H1 (cell line): ENCODE measurements around the gene ZNF391. TPM values are rescaled to one million over a fixed set of nuclear protein-coding genes. Genes with fewer than 3 reads are reported as not detected.

Experiments
- CTCF ChIA-PET: fragments of 300-600 bp; sonication (Branson Sonifier 250); formaldehyde crosslinking; loops from one replicate; lab custom pipeline; 2021; ENCODE audit not compliant: partially characterized antibody; lab: Charles Lee
- POLR2A ChIA-PET: fragments of 300-600 bp; sonication (Branson Sonifier 250); formaldehyde crosslinking; loops from one replicate; lab custom pipeline; 2021; ENCODE audit warnings: inconsistent platforms; ENCODE audit not compliant: partially characterized antibody; lab: Charles Lee
- DNase-seq, 2 experiments: peaks; one replicate each; pipeline versions ENCODE4 v3.0.0 to v3.0.0-alpha.2; 2010 to 2022; ENCODE audit warnings: low spot score in 2 of 2, low read depth in 1 of 2, mixed read lengths in 1 of 2
- FAIRE-seq: peaks from 2 replicates; lab custom pipeline; 2011; peaks lifted over from hg19 to GRCh38; lab: Jason Lieb, UNC
- H2AFZ ChIP-seq: 2 replicates; pipeline ENCODE4 v1.8.1; 2012; ENCODE audit warnings: low read length, inconsistent platforms
- H2AK5ac ChIP-seq: 2 replicates; pipeline ENCODE4 v1.6.1; 2013; ENCODE audit warnings: low read depth, low read length
- H2BK120ac ChIP-seq: replicated peaks from 2 replicates; pipeline ENCODE3; 2013; ENCODE audit warnings: low read depth, low read length, inconsistent platforms
- H2BK12ac ChIP-seq: 2 replicates; pipeline ENCODE4 v1.6.1; 2013; ENCODE audit warnings: low read depth, low read length
- H2BK15ac ChIP-seq: 2 replicates; pipeline ENCODE4 v1.6.1; 2013; ENCODE audit warnings: low read length
- H2BK20ac ChIP-seq: 2 replicates; pipeline ENCODE4 v1.6.1; 2013; ENCODE audit warnings: low read length
- H2BK5ac ChIP-seq: 2 replicates; pipeline ENCODE4 v1.6.1; 2013; ENCODE audit warnings: low read depth, low read length
- H3K14ac ChIP-seq: 2 replicates; pipeline ENCODE4 v1.6.1; 2013; ENCODE audit warnings: inconsistent platforms; ENCODE audit not compliant: insufficient read length
- H3K18ac ChIP-seq: 2 replicates; pipeline ENCODE4 v1.6.1; 2013; ENCODE audit warnings: low read length; ENCODE audit errors: extremely low read depth
- H3K23ac ChIP-seq: 2 replicates; pipeline ENCODE4 v1.6.1; 2013; ENCODE audit warnings: inconsistent platforms; ENCODE audit not compliant: insufficient read length
- H3K23me2 ChIP-seq: 2 replicates; pipeline ENCODE4 v1.6.1; 2013; ENCODE audit warnings: low read depth, low read length
- H3K27ac ChIP-seq: 2 replicates; pipeline ENCODE4 v1.6.1; 2011; ENCODE audit warnings: low read depth, low read length, inconsistent platforms
- H3K27me3 ChIP-seq, 4 experiments: replicated peaks in 1 of 4; 1 replicate in 1 of 4; 2 replicates in 3 of 4; pipeline versions ENCODE4 v1.6.1 to v1.8.1; 2011 to 2013; ENCODE audit warnings: low read length in 3 of 4, mild to moderate bottlenecking in 3 of 4, inconsistent platforms in 2 of 4, mixed read lengths in 2 of 4, moderate library complexity in 1 of 4; ENCODE audit not compliant: control insufficient read depth in 3 of 4, insufficient read depth in 3 of 4; ENCODE audit errors: extremely low read depth in 1 of 4
- H3K36me3 ChIP-seq, 4 experiments: 2 replicates each; pipeline versions ENCODE4 v1.6.1 to v1.8.1; 2011 to 2013; ENCODE audit warnings: mild to moderate bottlenecking in 4 of 4, low read length in 3 of 4, moderate library complexity in 2 of 4, control low read depth in 1 of 4, inconsistent platforms in 1 of 4; ENCODE audit not compliant: insufficient read depth in 4 of 4, control insufficient read depth in 2 of 4
- H3K4ac ChIP-seq: replicated peaks from 2 replicates; pipeline ENCODE3; 2013; ENCODE audit warnings: low read length, low read depth, mixed read lengths, inconsistent platforms; ENCODE audit not compliant: insufficient read length
- H3K4me1 ChIP-seq, 4 experiments: replicated peaks in 1 of 4; 1 replicate in 1 of 4; 2 replicates in 3 of 4; pipeline versions ENCODE4 v1.6.1 to v1.8.1; 2011 to 2013; ENCODE audit warnings: low read length in 3 of 4, inconsistent platforms in 2 of 4, mixed read lengths in 1 of 4; ENCODE audit not compliant: insufficient read depth in 4 of 4, control insufficient read depth in 3 of 4
- H3K4me2 ChIP-seq, 2 experiments: 2 replicates each; pipeline versions ENCODE4 v1.6.1 to v1.8.1; 2011 to 2013; ENCODE audit warnings: low read depth in 2 of 2, low read length in 2 of 2, control low read depth in 1 of 2, inconsistent platforms in 1 of 2, mild to moderate bottlenecking in 1 of 2; ENCODE audit not compliant: insufficient read depth in 1 of 2
- H3K4me3 ChIP-seq, 4 experiments: fragments of 200-600, 300-600 bp in 1 of 4; sonication (generic), shearing (Covaris generic), sonication (Bioruptor Twin) in 1 of 4; 2 replicates each; pipeline versions ENCODE4 v1.5.1 to v1.8.1; 2011 to 2016; ENCODE audit warnings: low read length in 4 of 4, low read depth in 3 of 4, control low read depth in 2 of 4, inconsistent platforms in 2 of 4, mild to moderate bottlenecking in 2 of 4, mixed read lengths in 1 of 4, moderate library complexity in 1 of 4; ENCODE audit not compliant: insufficient read depth in 2 of 4; ENCODE audit errors: extremely low read depth in 1 of 4
- H3K56ac ChIP-seq: replicated peaks from 2 replicates; pipeline ENCODE3; 2013; ENCODE audit warnings: low read depth, mild to moderate bottlenecking, mixed read lengths, low read length, inconsistent platforms; ENCODE audit not compliant: insufficient read length
- H3K79me1 ChIP-seq: 2 replicates; pipeline ENCODE4 v1.6.1; 2013; ENCODE audit warnings: low read depth, low read length, control low read depth
- H3K79me2 ChIP-seq, 2 experiments: 2 replicates each; pipeline versions ENCODE4 v1.6.1 to v1.8.1; 2012 to 2013; ENCODE audit warnings: low read length in 2 of 2, mild to moderate bottlenecking in 2 of 2, inconsistent platforms in 1 of 2; ENCODE audit not compliant: insufficient read depth in 2 of 2, control insufficient read depth in 1 of 2
- H3K9ac ChIP-seq, 4 experiments: replicated peaks in 1 of 4; 1 replicate in 1 of 4; 2 replicates in 3 of 4; pipeline versions ENCODE4 v1.6.1 to v1.8.1; 2011 to 2013; ENCODE audit warnings: low read depth in 3 of 4, low read length in 3 of 4, control low read depth in 2 of 4, mild to moderate bottlenecking in 2 of 4, moderate library complexity in 2 of 4, inconsistent platforms in 1 of 4; ENCODE audit errors: extremely low read depth in 1 of 4
- H3K9me3 ChIP-seq, 2 experiments: 2 replicates each; pipeline versions ENCODE4 v1.6.1 to v1.8.1; 2012 to 2013; ENCODE audit warnings: mild to moderate bottlenecking in 2 of 2, moderate library complexity in 2 of 2, control low read depth in 1 of 2, inconsistent platforms in 1 of 2, low read depth in 1 of 2, low read length in 1 of 2, mixed read lengths in 1 of 2; ENCODE audit not compliant: insufficient read depth in 2 of 2
- H4K20me1 ChIP-seq, 2 experiments: replicated peaks in 1 of 2; 2 replicates each; pipeline versions ENCODE3 to v1.8.1; 2011 to 2013; ENCODE audit warnings: inconsistent platforms in 2 of 2, low read length in 2 of 2, mild to moderate bottlenecking in 1 of 2; ENCODE audit not compliant: insufficient read depth in 2 of 2, control insufficient read depth in 1 of 2
- H4K5ac ChIP-seq: 2 replicates; pipeline ENCODE4 v1.6.1; 2013; ENCODE audit warnings: low read length, low read depth, mixed read lengths, inconsistent platforms; ENCODE audit not compliant: insufficient read length
- H4K8ac ChIP-seq: 2 replicates; pipeline ENCODE4 v1.8.0; 2013; ENCODE audit warnings: mild to moderate bottlenecking, moderate library complexity, low read length, inconsistent platforms; ENCODE audit not compliant: insufficient read depth; ENCODE audit errors: extremely low read depth
- H4K91ac ChIP-seq: replicated peaks from 2 replicates; pipeline ENCODE3; 2013; ENCODE audit warnings: low read length, mixed read lengths, inconsistent platforms; ENCODE audit not compliant: insufficient read length
- YY1 ChIP-seq: IDR thresholded peaks from 2 replicates; pipeline ENCODE4 v1.6.1; 2011; ENCODE audit warnings: low read depth, mild to moderate bottlenecking, low read length
- WGBS, 2 experiments: shearing (Covaris generic) in 1 of 2; methylation state at CpG; one replicate each; pipeline versions ENCODE4 v1.1.6 to v1.1.7; 2013 to 2015; ENCODE audit warnings: low lambda C conversion rate in 2 of 2, mixed read lengths in 2 of 2, inconsistent platforms in 1 of 2, low coverage in 1 of 2, missing lambda C conversion rate in 1 of 2; ENCODE audit not compliant: insufficient replicate concordance in 2 of 2, insufficient coverage in 1 of 2, insufficient read length in 1 of 2; ENCODE audit errors: extremely low coverage in 1 of 2, missing lambda C conversion rate in 1 of 2; 5-methylcytosine and 5-hydroxymethylcytosine counted together
- polyA plus RNA-seq, 7 experiments: library from polyadenylated mRNA; depleted of rRNA in 3 of 7; stranded (reverse) in 5 of 7; unstranded in 2 of 7; fragments of >200 nt in 5 of 7; fragments of 200-250 nt in 2 of 7; gene quantifications; 1 replicate in 5 of 7; 2 replicates in 1 of 7; 4 replicates in 1 of 7; pipeline versions ENCODE4 v1.2.1 to v1.2.3, GENCODE V29; 2011 to 2013; ENCODE audit warnings: missing spikeins in 2 of 7, mixed read lengths in 2 of 7
- total RNA-seq: library from RNA; stranded (reverse); fragmentation: NEBNext Ultra II Directional; extraction: Animal tissue kit (Norgen Biotek cat#: 25700); gene quantifications from 2 replicates; pipeline ENCODE4 v1.2.1, GENCODE V29; 2021

Gene ZNF391
- total and polyA plus RNA-seq, 2 of the 8 experiments (the other 6 are each of a cell fraction or from before 2014, with no cell fraction given), result 4.8 to 13.0 TPM

DNA sequence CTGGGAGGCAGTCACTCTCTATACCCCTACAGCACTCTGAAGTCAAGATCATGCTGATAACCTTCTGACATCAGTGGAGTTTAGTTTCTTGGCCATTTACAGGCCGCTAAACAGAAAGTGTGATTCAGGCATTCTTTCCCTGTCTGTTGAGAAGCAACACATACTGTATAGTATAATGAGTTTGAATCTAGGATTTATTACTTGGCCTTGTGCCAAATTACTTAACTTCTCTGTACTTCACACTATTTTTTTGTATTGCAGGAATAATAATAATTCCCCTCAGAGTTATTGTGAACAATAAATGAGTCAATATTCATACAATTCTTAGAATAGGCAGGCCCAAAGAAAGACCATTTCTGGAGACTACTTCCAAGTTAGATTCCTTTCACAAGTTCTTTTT, 4.1 kb downstream of the ZNF391 start:
- Histone ChIP-seq H2AFZ (no peak overlapping the region), H2BK20ac (no peak overlapping the region), H3K23ac (no peak overlapping the region), H4K91ac (no peak overlapping the region), H4K8ac (no peak overlapping the region), H3K14ac (no peak overlapping the region), H2BK12ac (no peak overlapping the region), H4K5ac (no peak overlapping the region), H3K27me3 (no peaks in the 10 kb centered on the region), H3K23me2 (no peaks in the 10 kb centered on the region; the same call in 1 of the 2 replicates), H3K4me2 (no peak overlapping the region), H4K20me1 (no peaks in the 10 kb centered on the region), H3K27ac (no peak overlapping the region), H3K9ac (no peak overlapping the region), H3K36me3 (peaks cover 0 to 10% (median 1%) of the 10 kb centered on the region in 4 experiments; a peak in 3 of 8 replicates), H3K4me1 (peaks cover 0 to 2% (median 0%) of the 10 kb centered on the region in 4 experiments; a peak in 1 of 7 replicates), H2BK15ac (no peak overlapping the region), H3K9me3 (peaks cover 3 to 9% of the 10 kb centered on the region in 2 experiments; a peak in 2 of 4 replicates), H2BK5ac (no peak overlapping the region), H3K56ac (no peak overlapping the region), H3K4ac (no peak overlapping the region), H3K79me1 (peaks cover 3% of the 10 kb centered on the region), H2AK5ac (no peak overlapping the region), H3K4me3 (no peak overlapping the region), H2BK120ac (no peak overlapping the region), H3K18ac (no peak overlapping the region), H3K79me2 (no peaks in the 10 kb centered on the region; a peak in 1 of 4 replicates)
- no peak for FAIRE-seq
- POLR2A ChIA-PET, result no interaction called here
- 100% methylated on average over 1 of the region's 1 CpG; no CpG with 5 or more reads in 1 of the 2 experiments for WGBS, 2 experiments
- no peak for DNase-seq
- no peak for TF ChIP-seq YY1
- CTCF ChIA-PET, result no interaction called here
